H9 (cell line): ENCODE measurements around the gene PLXNA4. TPM values are rescaled to one million over a fixed set of nuclear protein-coding genes. Genes with fewer than 3 reads are reported as not detected.

ENCODE experiments used
- DNase-seq: peaks from one replicate; pipeline ENCODE4 v3.0.0-alpha.2; 2017
- H2AFZ ChIP-seq: one replicate; pipeline ENCODE4 v1.6.1; 2013; ENCODE audit warnings: mild to moderate bottlenecking, low read length, control low read depth, moderate library complexity
- H2AK5ac ChIP-seq: 2 replicates; pipeline ENCODE4 v1.6.1; 2013; ENCODE audit warnings: low read length, control low read depth, mixed read lengths; ENCODE audit not compliant: insufficient read length
- H2BK120ac ChIP-seq: one replicate; pipeline ENCODE4 v1.6.1; 2013; ENCODE audit warnings: low read depth, mild to moderate bottlenecking, low read length, control low read depth, inconsistent platforms; ENCODE audit not compliant: poor library complexity, severe bottlenecking
- H2BK12ac ChIP-seq: 2 replicates; pipeline ENCODE4 v1.6.1; 2013; ENCODE audit warnings: low read length, control low read depth, mixed read lengths, low read depth; ENCODE audit not compliant: insufficient read length
- H2BK15ac ChIP-seq: 2 replicates; pipeline ENCODE4 v1.6.1; 2013; ENCODE audit warnings: low read depth, low read length, control low read depth
- H2BK20ac ChIP-seq: one replicate; pipeline ENCODE4 v1.6.1; 2013; ENCODE audit warnings: low read depth, mild to moderate bottlenecking, low read length, control low read depth, inconsistent platforms; ENCODE audit not compliant: poor library complexity, severe bottlenecking
- H2BK5ac ChIP-seq: 2 replicates; pipeline ENCODE4 v1.6.1; 2013; ENCODE audit warnings: low read length, control low read depth, mixed read lengths; ENCODE audit not compliant: insufficient read length
- H3K14ac ChIP-seq: 2 replicates; pipeline ENCODE4 v1.6.1; 2013; ENCODE audit warnings: low read length, control low read depth; ENCODE audit not compliant: insufficient read depth
- H3K18ac ChIP-seq: 2 replicates; pipeline ENCODE4 v1.6.1; 2013; ENCODE audit warnings: low read depth, mild to moderate bottlenecking, mixed read lengths, low read length, control low read depth; ENCODE audit not compliant: insufficient read length
- H3K23ac ChIP-seq: 2 replicates; pipeline ENCODE4 v1.6.1; 2013; ENCODE audit warnings: low read length, control low read depth, mixed read lengths, low read depth; ENCODE audit not compliant: insufficient read length
- H3K23me2 ChIP-seq: 2 replicates; pipeline ENCODE4 v1.6.1; 2013; ENCODE audit warnings: low read depth, mild to moderate bottlenecking, mixed read lengths, low read length, control low read depth; ENCODE audit not compliant: insufficient read length, poor library complexity, severe bottlenecking
- H3K27ac ChIP-seq: 2 replicates; pipeline ENCODE4 v1.5.1; 2013; ENCODE audit warnings: low read length, control low read depth, mixed read lengths, low read depth; ENCODE audit not compliant: insufficient read length
- H3K27me3 ChIP-seq: 2 replicates; pipeline ENCODE4 v1.6.1; 2013; ENCODE audit warnings: low read length, control low read depth, inconsistent platforms; ENCODE audit not compliant: insufficient read depth
- H3K4ac ChIP-seq: 2 replicates; pipeline ENCODE4 v1.6.1; 2013; ENCODE audit warnings: low read depth, mild to moderate bottlenecking, control low read depth, inconsistent platforms, low read length, moderate library complexity
- H3K4me1 ChIP-seq: 2 replicates; pipeline ENCODE4 v1.6.1; 2013; ENCODE audit warnings: low read length, control low read depth, inconsistent platforms; ENCODE audit not compliant: insufficient read depth
- H3K4me2 ChIP-seq: 2 replicates; pipeline ENCODE4 v1.6.1; 2013; ENCODE audit warnings: low read length, control low read depth, mixed read lengths; ENCODE audit not compliant: insufficient read length, insufficient read depth
- H3K56ac ChIP-seq: 2 replicates; pipeline ENCODE4 v1.6.1; 2013; ENCODE audit warnings: low read depth, mild to moderate bottlenecking, mixed read lengths, low read length, control low read depth; ENCODE audit not compliant: insufficient read length
- H3K79me1 ChIP-seq: 2 replicates; pipeline ENCODE4 v1.6.1; 2013; ENCODE audit warnings: low read depth, mild to moderate bottlenecking, moderate library complexity, low read length, control low read depth, inconsistent platforms; ENCODE audit not compliant: insufficient read depth, poor library complexity, severe bottlenecking
- H3K79me2 ChIP-seq: 2 replicates; pipeline ENCODE4 v1.6.1; 2013; ENCODE audit warnings: low read length, control low read depth, inconsistent platforms; ENCODE audit not compliant: insufficient read depth
- H3K9ac ChIP-seq: 2 replicates; pipeline ENCODE4 v1.6.1; 2013; ENCODE audit warnings: low read length, control low read depth, mixed read lengths; ENCODE audit not compliant: insufficient read length; ENCODE audit errors: extremely low read depth
- H3K9me3 ChIP-seq: one replicate; pipeline ENCODE4 v1.6.1; 2013; ENCODE audit warnings: low read depth, low read length, inconsistent platforms; ENCODE audit not compliant: control insufficient read depth
- H3T11ph ChIP-seq: one replicate; pipeline ENCODE4 v1.6.1; 2013; ENCODE audit warnings: mild to moderate bottlenecking, low read length, control low read depth, inconsistent platforms
- H4K20me1 ChIP-seq: one replicate; pipeline ENCODE4 v1.6.1; 2013; ENCODE audit not compliant: control insufficient read depth, insufficient read length, insufficient read depth
- H4K5ac ChIP-seq: 2 replicates; pipeline ENCODE4 v1.6.1; 2013; ENCODE audit warnings: low read depth, mild to moderate bottlenecking, mixed read lengths, low read length, control low read depth; ENCODE audit not compliant: insufficient read length
- H4K8ac ChIP-seq: replicated peaks from 2 replicates; pipeline ENCODE4 v1.6.1; 2013; ENCODE audit warnings: low read length, control low read depth, mixed read lengths, low read depth; ENCODE audit not compliant: insufficient read length
- H4K91ac ChIP-seq: 2 replicates; pipeline ENCODE4 v1.6.1; 2013; ENCODE audit warnings: low read depth, mild to moderate bottlenecking, moderate library complexity, mixed read lengths, low read length, control low read depth; ENCODE audit not compliant: insufficient read length
- H3K27ac Mint-ChIP-seq, 3 experiments: 2 replicates in 2 of 3; 3 replicates in 1 of 3; pipeline ENCODE4 v1.8.0; 2020 to 2021; ENCODE audit warnings: mixed read lengths in 3 of 3, mild to moderate bottlenecking in 1 of 3, moderate library complexity in 1 of 3
- H3K27me3 Mint-ChIP-seq: 2 replicates; pipeline ENCODE4 v1.8.0; 2021; ENCODE audit warnings: low read depth, mild to moderate bottlenecking, moderate library complexity, mixed read lengths
- H3K36me3 Mint-ChIP-seq, 3 experiments: 2 replicates in 2 of 3; 3 replicates in 1 of 3; pipeline ENCODE4 v1.8.0; 2020 to 2021; ENCODE audit warnings: low read depth in 3 of 3, mixed read lengths in 3 of 3; ENCODE audit not compliant: insufficient read depth in 1 of 3
- H3K4me1 Mint-ChIP-seq, 2 experiments: 2 replicates each; pipeline ENCODE4 v1.8.0; 2020; ENCODE audit warnings: mixed read lengths in 2 of 2
- H3K4me3 Mint-ChIP-seq, 2 experiments: 2 replicates in 1 of 2; 3 replicates in 1 of 2; pipeline ENCODE4 v1.8.0; 2020 to 2021; ENCODE audit warnings: mild to moderate bottlenecking in 2 of 2, mixed read lengths in 2 of 2, moderate library complexity in 1 of 2
- H3K9me3 Mint-ChIP-seq, 2 experiments: 2 replicates in 1 of 2; 3 replicates in 1 of 2; pipeline ENCODE4 v1.8.0; 2020; ENCODE audit warnings: mild to moderate bottlenecking in 2 of 2, mixed read lengths in 2 of 2, moderate library complexity in 1 of 2
- WGBS: extraction: QIAGEN DNeasy Blood & Tissue Kit; methylation state at CpG from one replicate; pipeline ENCODE4 v1.1.7; 2013; ENCODE audit warnings: missing lambda C conversion rate, low lambda C conversion rate, mixed read lengths; ENCODE audit not compliant: insufficient read length; ENCODE audit errors: extremely low coverage; 5-methylcytosine and 5-hydroxymethylcytosine counted together
- total RNA-seq: library from RNA; stranded (reverse); gene quantifications from 2 replicates; pipeline ENCODE4 v1.2.1, GENCODE V29; 2021
- TF ChIP-seq, protein P1 (sequence below): fragments of 200-600 bp; sonication (generic); conservative IDR thresholded peaks from 3 replicates; pipeline ENCODE4 v1.8.0; 2021; ENCODE audit warnings: antibody characterized with exemption, mild to moderate bottlenecking

The PLXNA4 gene
- total RNA-seq, 1 experiment from 2014 or later: 0.35 TPM

DNA sequence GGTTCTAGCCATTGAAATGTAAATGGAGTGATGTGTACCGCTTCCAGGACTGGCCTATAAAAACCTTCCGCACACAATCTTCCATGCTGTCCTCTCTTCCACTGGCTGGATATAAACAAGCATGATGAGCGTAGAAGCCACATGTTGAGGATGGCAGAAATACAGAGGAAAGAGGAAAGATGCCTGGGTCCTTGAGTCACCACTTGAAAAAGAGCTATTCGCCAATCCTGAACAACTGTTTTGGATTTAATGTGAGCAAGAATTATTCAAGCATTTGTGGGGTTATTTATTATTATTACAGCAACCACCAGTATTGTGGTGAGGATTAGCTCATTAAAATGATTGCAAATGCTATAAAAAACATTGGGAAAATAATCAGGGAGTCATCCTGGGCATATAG, 45.8 kb upstream of the PLXNA4 start:
- H3K18ac ChIP-seq: no peak overlapping the region
- no peaks in the 10 kb centered on the region; the same call in 1 of the 2 replicates for H3K79me2 ChIP-seq
- no peak overlapping the region for H3K9ac ChIP-seq
- H3T11ph ChIP-seq: no peak overlapping the region
- no peaks in the 10 kb centered on the region for H4K20me1 ChIP-seq
- H2AFZ ChIP-seq: no peak overlapping the region
- H3K4me2 ChIP-seq: no peak overlapping the region
- DNase-seq: no peak
- Mint-ChIP-seq H3K27ac (no peak overlapping the region), H3K9me3 (no peaks in the 10 kb centered on the region; a peak in 2 of 5 replicates), H3K27me3 (no peaks in the 10 kb centered on the region), H3K36me3 (peaks cover 0 to 2% (median 0%) of the 10 kb centered on the region in 3 experiments; a peak in 2 of 7 replicates), H3K4me3 (no peak overlapping the region), H3K4me1 (peaks cover 4 to 13% of the 10 kb centered on the region in 2 experiments)
- H3K27me3 ChIP-seq: no peaks in the 10 kb centered on the region
- H2BK15ac ChIP-seq: no peak overlapping the region
- TF ChIP-seq, protein P1, sequence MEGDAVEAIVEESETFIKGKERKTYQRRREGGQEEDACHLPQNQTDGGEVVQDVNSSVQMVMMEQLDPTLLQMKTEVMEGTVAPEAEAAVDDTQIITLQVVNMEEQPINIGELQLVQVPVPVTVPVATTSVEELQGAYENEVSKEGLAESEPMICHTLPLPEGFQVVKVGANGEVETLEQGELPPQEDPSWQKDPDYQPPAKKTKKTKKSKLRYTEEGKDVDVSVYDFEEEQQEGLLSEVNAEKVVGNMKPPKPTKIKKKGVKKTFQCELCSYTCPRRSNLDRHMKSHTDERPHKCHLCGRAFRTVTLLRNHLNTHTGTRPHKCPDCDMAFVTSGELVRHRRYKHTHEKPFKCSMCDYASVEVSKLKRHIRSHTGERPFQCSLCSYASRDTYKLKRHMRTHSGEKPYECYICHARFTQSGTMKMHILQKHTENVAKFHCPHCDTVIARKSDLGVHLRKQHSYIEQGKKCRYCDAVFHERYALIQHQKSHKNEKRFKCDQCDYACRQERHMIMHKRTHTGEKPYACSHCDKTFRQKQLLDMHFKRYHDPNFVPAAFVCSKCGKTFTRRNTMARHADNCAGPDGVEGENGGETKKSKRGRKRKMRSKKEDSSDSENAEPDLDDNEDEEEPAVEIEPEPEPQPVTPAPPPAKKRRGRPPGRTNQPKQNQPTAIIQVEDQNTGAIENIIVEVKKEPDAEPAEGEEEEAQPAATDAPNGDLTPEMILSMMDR: no peak
- H2BK20ac ChIP-seq: no peak overlapping the region
- no peak overlapping the region for H3K14ac ChIP-seq
- no peak overlapping the region for H4K91ac ChIP-seq
- peaks cover 4% of the 10 kb centered on the region; the same call in 1 of the 2 replicates for H3K4me1 ChIP-seq
- H2BK5ac ChIP-seq: no peak overlapping the region
- H3K27ac ChIP-seq: no peak overlapping the region
- no peaks in the 10 kb centered on the region for H3K9me3 ChIP-seq
- H3K79me1 ChIP-seq: no peaks in the 10 kb centered on the region
- H2BK120ac ChIP-seq: no peak overlapping the region
- no peak overlapping the region for H3K56ac ChIP-seq
- H3K4ac ChIP-seq: no peak overlapping the region
- no peaks in the 10 kb centered on the region for H3K23me2 ChIP-seq
- no peak overlapping the region for H3K23ac ChIP-seq
- no peak overlapping the region for H4K8ac ChIP-seq
- H4K5ac ChIP-seq: no peak overlapping the region
- WGBS: no CpG with 5 or more reads among the region's 4 CpGs
- no peak overlapping the region for H2BK12ac ChIP-seq
- no peak overlapping the region for H2AK5ac ChIP-seq
